MG63 (cell line): Measurements from ENCODE around the gene BCL2. TPM values are rescaled to one million over a fixed set of nuclear protein-coding genes. Genes with fewer than 3 reads are reported as not detected.

ENCODE experiments used
- DNase-seq: peaks from one replicate; pipeline ENCODE4 v3.0.0-alpha.2; 2020
- H3K27me3 ChIP-seq: fragments of 250-450 bp; sonication (Bioruptor Pico); 2 replicates; pipeline ENCODE4 v1.5.1; 2020; ENCODE audit warnings: mild to moderate bottlenecking, moderate library complexity
- H3K36me3 ChIP-seq: fragments of 250-450 bp; sonication (Bioruptor Pico); 2 replicates; pipeline ENCODE4 v1.5.1; 2020; ENCODE audit warnings: mild to moderate bottlenecking, moderate library complexity
- H3K4me3 ChIP-seq: fragments of 250-450 bp; sonication (Bioruptor Pico); 2 replicates; pipeline ENCODE4 v1.5.1; 2020; ENCODE audit warnings: mild to moderate bottlenecking, moderate library complexity
- H3K9me3 ChIP-seq: fragments of 250-450 bp; sonication (Bioruptor Pico); 2 replicates; pipeline ENCODE4 v1.5.1; 2020; ENCODE audit warnings: mild to moderate bottlenecking, moderate library complexity
- total RNA-seq: library from RNA; depleted of rRNA; stranded (reverse); fragments of >200 nt; shearing (Covaris generic); gene quantifications from 2 replicates; pipeline ENCODE4 v1.2.3, GENCODE V29; 2014; ENCODE audit warnings: low replicate concordance

The BCL2 gene
- total RNA-seq, 1 experiment from 2014 or later, result 3.0 TPM

DNA sequence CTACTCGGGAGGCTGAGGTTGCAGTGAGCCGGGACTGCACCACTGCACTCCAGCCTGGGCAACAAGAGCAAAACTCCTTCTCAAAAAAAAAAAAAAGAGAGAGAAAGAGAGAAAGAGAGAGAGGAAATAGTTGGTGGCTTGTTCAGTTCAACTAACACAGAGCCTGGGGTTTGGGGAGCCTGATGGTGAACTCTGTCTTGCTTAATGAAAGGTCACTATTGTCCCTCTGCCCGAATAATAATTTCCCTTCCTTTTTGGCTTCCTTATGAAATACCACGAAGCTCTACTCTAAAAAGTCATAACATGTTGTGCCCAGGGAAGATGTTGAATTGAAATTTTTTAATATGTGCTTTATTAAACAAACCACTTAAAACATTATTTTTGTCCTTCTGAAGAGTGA is 17.3 kb downstream of the BCL2 start:
- Histone ChIP-seq H3K27me3 (no peaks in the 10 kb centered on the region), H3K9me3 (no peaks in the 10 kb centered on the region), H3K4me3 (no peak overlapping the region), H3K36me3 (no peaks in the 10 kb centered on the region)
- DNase-seq, result no peak

DNA sequence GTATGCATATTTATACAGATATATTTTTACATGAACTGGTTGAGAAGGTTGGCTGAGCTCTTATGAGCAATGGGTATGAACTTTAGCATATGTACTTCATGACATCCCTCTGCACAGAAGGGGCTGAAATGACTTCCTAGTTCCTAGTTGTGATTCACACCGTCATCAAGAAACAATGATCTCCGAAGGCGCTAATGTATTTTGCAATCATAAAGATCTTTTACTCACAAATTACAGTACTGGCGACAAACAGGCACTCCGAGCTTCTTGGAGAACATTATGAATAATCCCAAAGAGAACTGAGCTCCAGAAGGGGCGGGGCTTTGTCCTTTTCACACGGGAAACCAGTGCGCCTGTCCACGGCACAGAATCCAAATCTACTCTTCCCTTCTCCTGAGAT is 18.1 kb downstream of the BCL2 start:
- Histone ChIP-seq H3K4me3 (no peak overlapping the region), H3K36me3 (no peaks in the 10 kb centered on the region), H3K9me3 (no peaks in the 10 kb centered on the region), H3K27me3 (no peaks in the 10 kb centered on the region)
- no peak for DNase-seq

DNA sequence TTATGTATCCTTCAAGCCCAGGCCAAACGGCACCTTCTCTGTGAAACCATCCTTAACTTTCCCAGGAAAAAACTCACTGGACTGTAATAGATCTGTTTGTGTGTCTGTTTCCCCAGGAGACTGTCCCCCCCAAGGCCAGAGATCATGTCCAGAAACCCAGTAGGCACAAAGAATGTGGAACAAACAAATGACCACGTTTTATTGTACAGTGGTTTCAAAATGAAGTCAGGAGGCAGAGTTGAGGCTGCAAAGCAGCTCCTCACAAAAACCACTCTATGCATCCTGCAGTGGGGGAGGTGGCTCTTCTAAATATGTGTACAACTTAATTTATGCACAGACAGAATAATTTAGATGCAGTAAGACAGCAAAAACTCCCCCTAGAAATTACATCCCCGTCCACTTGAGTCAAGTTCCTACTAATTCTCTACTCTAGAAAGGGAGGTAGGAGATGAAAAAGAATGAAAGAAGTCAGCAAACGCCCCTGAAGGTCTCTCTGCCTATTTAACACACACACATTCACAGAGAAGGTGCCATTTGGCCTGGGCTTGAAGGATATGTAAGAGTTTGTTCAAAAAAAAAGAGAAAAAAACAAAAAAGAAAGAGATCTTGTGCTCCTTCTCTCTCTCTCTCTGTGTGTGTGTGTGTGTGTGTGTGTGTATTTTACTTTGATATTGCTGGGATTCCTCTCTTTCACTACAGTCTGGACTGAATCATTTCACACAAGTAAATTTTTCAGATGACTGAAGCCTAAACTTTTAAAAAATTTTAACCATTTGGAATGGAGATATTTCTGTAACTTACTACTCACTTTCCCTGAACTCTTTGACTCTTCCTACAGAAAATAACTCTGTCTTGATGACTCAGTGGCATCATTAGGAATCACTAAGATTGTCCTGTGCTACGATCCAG is 19.5 kb downstream of the BCL2 start:
- Histone ChIP-seq H3K9me3 (no peaks in the 10 kb centered on the region), H3K4me3 (no peak overlapping the region), H3K27me3 (no peaks in the 10 kb centered on the region), H3K36me3 (no peaks in the 10 kb centered on the region)
- no peak for DNase-seq

DNA sequence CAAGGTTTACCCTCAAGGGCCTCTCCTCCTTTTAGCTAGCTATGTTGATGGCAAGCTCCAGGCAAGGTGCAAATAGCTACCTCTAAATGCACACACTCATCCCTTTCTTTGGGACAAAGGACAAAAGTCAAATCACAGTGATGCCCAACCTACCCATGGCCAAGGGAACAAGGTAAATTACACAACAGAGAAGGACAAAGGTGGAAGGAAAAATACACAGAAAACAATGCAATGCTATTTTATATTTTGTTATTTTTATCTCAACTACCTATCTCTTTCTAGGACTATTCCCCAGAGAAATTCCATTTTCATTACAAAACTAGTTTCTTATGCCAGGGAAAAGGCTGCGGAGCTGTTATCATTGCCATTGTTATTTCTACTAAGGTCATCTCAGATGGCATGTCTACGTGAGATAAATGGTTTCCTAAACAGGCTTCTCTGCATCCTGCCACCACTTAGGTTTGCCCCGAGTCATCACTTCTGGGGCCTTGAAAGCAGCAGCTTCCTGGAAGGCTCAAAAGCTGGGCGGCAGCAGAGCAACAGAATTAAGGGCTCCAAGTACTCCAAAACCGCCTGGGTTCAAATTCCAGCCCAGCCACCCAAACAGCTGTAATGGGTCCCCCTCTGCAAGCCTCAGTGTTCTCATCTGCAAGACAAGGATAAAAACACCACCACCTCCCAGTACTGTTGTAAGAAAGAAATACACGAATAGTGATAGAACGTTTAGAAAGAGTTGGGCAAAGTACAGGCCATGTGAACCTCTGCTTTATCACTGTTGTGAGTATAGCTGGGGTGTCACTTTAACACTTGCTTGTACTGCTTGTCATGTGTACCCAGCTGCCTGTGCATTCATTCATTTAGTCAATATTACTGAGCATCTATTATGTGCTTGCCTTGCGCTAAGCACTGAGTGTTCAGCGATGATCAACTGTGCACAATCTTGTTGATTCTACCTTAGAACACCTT is 20.9 kb downstream of the BCL2 start:
- Histone ChIP-seq H3K9me3 (no peaks in the 10 kb centered on the region), H3K36me3 (no peaks in the 10 kb centered on the region), H3K27me3 (no peaks in the 10 kb centered on the region), H3K4me3 (no peak overlapping the region)
- DNase-seq, result no peak

DNA sequence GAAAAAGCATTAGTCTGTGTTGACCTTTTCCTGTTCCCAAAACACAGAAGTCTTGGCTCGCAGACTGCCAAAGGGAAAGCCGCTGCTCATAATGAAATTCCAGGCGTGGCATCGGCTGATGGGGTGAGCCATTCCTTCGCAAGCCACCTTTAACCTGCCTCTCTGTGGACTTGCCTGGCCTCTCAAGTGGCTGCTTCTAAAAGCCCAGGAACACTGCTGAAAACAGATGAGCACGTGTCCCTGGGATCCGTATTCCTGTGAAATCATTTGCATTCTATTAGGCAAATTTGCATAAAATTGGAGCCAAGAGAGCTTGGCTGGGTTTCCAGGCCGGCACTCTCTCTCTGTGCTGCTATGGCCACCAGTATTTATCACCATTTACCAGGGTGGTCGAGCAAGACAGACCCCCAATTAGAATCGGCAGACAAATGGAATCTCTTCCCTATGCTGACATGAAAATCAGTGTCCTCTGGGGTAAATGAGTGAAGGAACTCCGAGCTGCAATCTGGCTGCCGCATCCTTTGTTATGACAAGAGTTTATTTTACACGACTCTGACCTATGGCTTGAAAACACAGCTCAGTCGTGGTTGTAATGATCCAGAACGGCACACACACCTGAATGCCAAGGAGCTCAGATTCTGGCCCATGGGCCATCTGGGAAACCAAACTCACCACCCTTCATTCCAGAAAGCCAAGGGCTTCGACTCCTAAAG is 21.7 kb downstream of the BCL2 start:
- H3K27me3 ChIP-seq, result no peaks in the 10 kb centered on the region
- no peaks in the 10 kb centered on the region for H3K9me3 ChIP-seq
- no peaks in the 10 kb centered on the region for H3K36me3 ChIP-seq
- no peak for DNase-seq
- no peak overlapping the region for H3K4me3 ChIP-seq

DNA sequence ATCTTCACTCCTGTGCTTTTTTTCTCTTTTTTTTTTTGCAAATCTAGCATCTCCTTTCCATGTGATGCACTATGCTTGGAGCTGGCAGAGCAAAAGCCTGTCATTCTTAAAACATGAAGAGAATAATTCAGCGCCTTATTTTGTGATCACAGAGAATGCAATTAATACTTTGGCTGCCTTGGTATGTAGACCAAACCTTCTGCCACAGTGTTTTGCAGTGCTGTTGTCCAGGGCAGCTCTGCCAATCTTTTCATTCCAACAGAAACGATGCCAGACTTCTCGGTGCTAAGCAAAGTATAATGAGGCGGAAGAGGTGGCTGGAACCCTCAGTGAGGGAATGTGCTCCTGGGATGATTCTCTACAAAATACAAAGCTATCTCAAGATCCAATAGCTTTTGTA is 25.6 kb downstream of the BCL2 start:
- DNase-seq, result no peak
- no peak overlapping the region for H3K4me3 ChIP-seq
- H3K9me3 ChIP-seq, result no peaks in the 10 kb centered on the region
- H3K36me3 ChIP-seq, result no peaks in the 10 kb centered on the region
- H3K27me3 ChIP-seq, result no peaks in the 10 kb centered on the region

DNA sequence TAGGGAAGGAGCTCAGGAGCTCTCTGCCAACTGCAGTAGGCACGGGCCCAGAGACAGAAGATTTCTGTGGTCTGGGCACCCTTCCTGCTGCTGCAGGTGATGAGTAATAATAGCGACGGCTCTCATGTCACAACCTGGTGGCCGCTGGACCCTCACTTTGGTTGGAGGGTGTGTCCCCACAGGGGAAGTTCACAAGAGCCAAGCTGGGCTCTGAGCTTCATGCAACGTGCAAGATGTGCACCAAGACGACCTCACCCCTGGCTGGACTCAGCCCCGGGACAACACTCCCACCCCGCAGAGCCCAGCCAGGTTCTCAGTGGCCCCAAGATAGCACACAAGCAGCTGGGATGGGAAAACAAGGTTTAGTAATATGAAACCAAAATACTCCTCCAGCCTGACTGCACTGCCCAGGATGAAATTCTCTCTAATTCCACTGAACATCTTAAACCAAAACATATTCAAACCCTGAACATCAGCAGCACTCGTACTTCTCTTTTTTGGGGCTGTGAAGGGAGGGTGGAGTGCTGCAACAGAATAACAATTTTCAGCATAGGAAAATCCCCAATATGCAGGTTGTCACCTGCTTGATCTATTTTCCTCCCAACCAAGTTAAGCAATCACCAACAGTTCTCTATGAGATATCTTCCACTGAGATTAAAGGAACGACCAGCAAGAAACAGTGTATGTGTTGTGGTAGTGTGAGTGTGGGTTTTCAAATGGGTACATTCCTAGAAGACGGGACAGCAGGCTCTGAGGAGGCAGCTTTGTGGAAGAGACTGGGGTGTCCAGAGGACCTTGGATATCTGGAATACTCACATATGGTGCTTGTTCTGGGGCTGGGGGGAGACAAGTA is 26.5 kb downstream of the BCL2 start:
- DNase-seq, result no peak

DNA sequence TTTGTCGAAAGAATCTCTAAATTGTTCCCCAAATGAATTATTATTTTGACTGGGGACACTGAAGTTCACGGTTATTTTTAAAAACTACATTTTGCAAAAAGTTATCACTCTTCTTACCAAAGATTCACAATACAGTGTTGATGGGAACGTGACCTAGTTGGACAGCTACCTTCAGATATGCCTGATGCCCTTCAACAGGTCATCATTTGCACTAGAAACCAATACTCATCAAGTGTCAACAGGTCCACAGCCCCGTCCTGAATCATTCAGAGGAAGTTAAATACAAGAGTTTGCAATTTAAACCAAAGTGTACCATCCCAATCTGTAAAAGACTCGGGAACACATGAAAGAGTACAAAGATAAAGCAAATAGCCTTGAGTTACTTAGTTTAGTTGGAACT is 28.3 kb downstream of the BCL2 start:
- Histone ChIP-seq H3K9me3 (no peaks in the 10 kb centered on the region), H3K27me3 (no peaks in the 10 kb centered on the region), H3K36me3 (no peaks in the 10 kb centered on the region), H3K4me3 (no peak overlapping the region)
- DNase-seq, result no peak

More for the DNA sequence above, 26.5 kb downstream of the BCL2 start:
- H3K27me3 ChIP-seq, result no peaks in the 10 kb centered on the region
- no peak overlapping the region for H3K4me3 ChIP-seq
- no peaks in the 10 kb centered on the region for H3K36me3 ChIP-seq
- H3K9me3 ChIP-seq, result no peaks in the 10 kb centered on the region

DNA sequence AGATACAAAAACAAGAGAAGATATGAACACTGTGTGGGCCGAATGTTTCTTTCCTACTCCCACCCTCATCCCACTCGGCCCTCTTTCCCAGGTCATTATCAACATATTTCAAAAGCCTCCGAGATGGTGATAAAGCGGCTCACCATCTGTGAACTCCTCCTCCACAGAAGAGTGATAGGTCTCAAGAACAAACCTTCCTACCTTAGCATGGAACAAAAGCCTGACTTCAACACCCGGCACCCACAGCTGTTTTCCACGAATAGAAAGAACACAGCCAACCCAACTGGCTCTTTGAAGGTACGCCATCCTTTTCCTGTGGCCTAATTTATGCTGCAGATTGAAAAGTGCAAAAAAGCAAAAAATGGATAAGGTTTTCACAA is 28.8 kb downstream of the BCL2 start:
- Histone ChIP-seq H3K4me3 (no peak overlapping the region), H3K9me3 (no peaks in the 10 kb centered on the region), H3K27me3 (no peaks in the 10 kb centered on the region), H3K36me3 (no peaks in the 10 kb centered on the region)
- no peak for DNase-seq

DNA sequence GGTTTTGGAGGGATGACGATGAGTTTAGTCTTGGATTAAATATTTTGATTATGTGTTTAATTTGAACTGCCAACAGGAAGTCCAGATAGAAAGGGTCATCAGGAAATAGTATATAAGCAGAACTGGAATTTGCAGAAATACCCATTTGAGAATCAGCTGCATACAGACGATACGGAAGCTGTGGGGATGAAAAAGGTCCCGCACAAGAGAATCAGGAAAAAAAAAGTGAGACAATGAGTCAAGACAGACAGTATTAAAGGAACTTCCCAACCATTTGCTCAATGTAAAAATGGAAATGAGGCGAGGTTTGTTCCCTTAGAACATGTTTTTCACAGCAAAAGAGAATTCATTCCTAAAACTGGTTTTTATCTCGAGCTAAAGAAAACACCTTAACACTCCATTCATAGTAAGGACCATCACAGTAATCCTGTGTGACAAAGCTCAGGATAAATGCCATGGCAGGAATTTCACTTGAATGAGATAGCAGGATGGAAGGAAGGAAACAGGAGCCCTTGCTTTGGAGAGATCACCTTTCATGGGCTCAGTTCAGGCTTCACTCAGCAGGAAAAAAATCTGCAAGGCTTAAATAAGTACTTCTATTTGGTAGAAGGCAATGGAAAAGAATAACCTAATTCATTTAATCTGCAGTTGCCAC is 29.3 kb downstream of the BCL2 start:
- Histone ChIP-seq H3K9me3 (no peaks in the 10 kb centered on the region), H3K4me3 (no peak overlapping the region), H3K27me3 (no peaks in the 10 kb centered on the region), H3K36me3 (no peaks in the 10 kb centered on the region)
- DNase-seq, result no peak

DNA sequence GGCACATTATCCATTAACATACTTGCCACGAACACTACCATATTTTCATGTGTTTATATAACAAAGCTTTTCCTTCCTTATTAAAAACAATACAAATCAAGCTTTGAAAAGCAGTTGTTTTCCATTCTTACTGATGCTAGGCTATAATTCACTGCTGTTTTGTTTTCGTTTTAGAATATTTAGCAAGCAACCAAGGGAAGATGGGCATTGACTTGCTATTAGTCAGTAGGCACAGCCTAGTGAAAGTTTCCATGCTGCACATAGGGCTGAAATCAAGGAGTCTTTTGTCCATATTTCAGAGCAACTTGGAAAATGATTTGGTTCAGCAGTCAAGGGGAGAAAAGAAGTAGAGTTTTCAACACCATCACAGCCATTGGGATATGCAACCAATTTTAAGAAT is 31.3 kb downstream of the BCL2 start:
- Histone ChIP-seq H3K36me3 (no peaks in the 10 kb centered on the region), H3K4me3 (no peak overlapping the region), H3K27me3 (no peaks in the 10 kb centered on the region), H3K9me3 (no peaks in the 10 kb centered on the region)
- DNase-seq, result no peak

DNA sequence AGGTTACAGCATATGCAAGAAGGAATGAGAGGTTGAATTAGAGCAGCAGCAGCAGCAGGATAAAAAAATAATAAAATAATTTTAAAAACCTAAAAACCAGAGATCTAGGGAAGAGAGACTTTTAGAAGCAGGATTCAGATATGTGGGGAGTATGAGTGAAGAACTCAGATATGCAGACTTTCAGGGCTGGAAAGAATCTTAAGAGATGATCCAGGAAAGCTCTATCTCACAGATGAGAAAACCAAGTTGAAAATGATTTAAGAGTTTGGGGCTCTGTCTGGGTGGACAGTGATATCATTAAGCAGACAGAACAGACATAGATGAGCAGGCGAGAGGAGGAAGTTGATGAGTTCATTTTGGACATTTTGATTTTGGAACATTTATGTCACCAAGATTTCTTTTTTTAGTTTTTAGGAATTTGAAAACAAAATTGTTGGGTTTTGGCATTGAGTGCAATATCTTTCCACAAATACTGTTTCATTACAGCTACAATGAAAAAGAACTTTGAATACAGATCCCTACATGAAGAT is 31.8 kb downstream of the BCL2 start:
- Histone ChIP-seq H3K27me3 (no peaks in the 10 kb centered on the region), H3K9me3 (no peaks in the 10 kb centered on the region), H3K4me3 (no peak overlapping the region), H3K36me3 (no peaks in the 10 kb centered on the region)
- DNase-seq, result no peak

DNA sequence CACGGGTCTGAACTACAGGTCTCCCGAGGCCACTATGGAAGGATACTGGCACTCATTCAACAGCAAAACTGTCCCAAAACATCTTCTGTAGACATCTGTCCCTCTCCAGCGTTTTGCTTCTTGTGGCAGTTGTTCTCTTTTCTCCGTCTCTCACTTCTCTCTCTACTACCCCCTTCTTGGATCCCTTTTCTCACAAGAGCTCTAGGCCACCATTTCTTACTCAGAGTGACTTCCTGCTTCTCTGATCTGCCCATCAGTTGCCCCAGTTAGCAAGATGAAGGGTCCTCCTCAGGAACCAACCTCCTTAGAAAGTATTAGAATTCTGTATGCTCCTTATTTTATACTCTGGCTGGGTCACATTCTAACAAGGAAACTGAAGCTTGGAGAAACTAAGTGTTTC is 32.6 kb downstream of the BCL2 start:
- Histone ChIP-seq H3K27me3 (no peaks in the 10 kb centered on the region), H3K36me3 (no peaks in the 10 kb centered on the region), H3K9me3 (no peaks in the 10 kb centered on the region), H3K4me3 (no peak overlapping the region)
- DNase-seq, result no peak

DNA sequence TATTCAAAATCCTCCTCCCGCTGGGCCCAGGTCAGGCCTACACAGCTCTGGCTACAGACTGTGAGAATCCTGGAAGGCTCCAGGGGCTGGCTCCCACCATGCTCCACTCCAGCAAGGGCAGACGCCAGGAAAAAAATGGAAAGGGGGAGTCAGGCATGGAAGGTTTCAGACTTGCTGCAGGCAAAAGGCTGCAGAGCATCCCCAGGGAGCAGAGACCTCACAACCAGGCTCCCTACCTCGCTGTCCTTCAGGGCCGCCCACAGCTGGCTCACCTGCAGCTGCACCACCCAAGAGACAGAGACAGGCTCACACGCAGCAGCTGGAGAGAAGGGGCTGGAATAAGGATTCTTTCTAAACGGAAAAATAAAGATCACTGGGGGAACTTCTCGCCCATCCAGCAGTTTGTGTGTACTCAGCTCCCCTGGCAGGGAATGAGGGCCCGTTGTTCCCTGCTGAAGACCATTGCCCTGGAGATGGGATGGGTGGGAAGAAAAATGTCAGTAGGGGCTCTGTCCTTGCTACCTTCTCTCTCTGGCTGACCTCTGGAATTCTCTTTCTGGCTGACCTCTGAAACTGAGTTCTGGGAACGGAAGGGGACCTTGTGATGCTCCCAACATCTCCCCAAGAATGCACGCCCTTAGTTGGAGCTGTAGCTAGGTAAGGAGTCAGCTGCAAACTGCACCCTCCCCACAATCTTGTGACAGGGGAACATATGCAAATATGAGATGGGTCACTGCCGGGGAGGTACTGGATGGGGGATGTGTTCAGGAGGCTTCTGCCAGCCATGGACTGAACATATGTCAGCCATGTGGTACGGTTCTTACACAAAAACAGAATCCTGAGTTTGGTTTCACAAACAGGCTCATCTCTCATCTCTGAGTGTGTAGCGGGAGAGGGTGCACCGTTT is 34.5 kb downstream of the BCL2 start:
- Histone ChIP-seq H3K36me3 (no peaks in the 10 kb centered on the region), H3K4me3 (no peak overlapping the region), H3K27me3 (no peaks in the 10 kb centered on the region), H3K9me3 (no peaks in the 10 kb centered on the region)
- no peak for DNase-seq
